WTC11 (cell line): ENCODE measurements around the gene KRTAP4-16. TPM values are rescaled to one million over a fixed set of nuclear protein-coding genes. Genes with fewer than 3 reads are reported as not detected.
"Not testable (repeated sequence)": the region's sequence is repeated elsewhere in the genome, so short reads cannot be mapped to it uniquely, and the experiment has no call there.

Experiments used
- ATAC-seq: fragments of 200-7000 bp; cut with Tn5 transposase; 2 replicates; pipeline ENCODE4 v1.10.0; 2021; ENCODE audit warnings: mild to moderate bottlenecking, moderate library complexity
- CTCF ChIA-PET: fragments of 300-600 bp; sonication (Branson Sonifier 250); formaldehyde crosslinking; loops from one replicate; lab custom pipeline; 2021; ENCODE audit warnings: antibody characterized with exemption; lab: Charles Lee
- POLR2A ChIA-PET: fragments of 350-600 bp; sonication (Branson Sonifier 250); formaldehyde crosslinking; loops from one replicate; lab custom pipeline; 2021; ENCODE audit warnings: antibody characterized with exemption; lab: Charles Lee
- DNase-seq: peaks from one replicate; pipeline ENCODE4 v3.0.0; 2021; ENCODE audit warnings: low spot score
- H3K27ac Mint-ChIP-seq: 2 replicates; pipeline ENCODE4 v1.8.0; 2021; ENCODE audit warnings: mixed read lengths
- H3K27me3 Mint-ChIP-seq: 2 replicates; pipeline ENCODE4 v1.8.0; 2021; ENCODE audit warnings: low read depth, mild to moderate bottlenecking, moderate library complexity, mixed read lengths
- H3K36me3 Mint-ChIP-seq: 2 replicates; pipeline ENCODE4 v1.8.0; 2021; ENCODE audit warnings: mixed read lengths
- H3K4me1 Mint-ChIP-seq: 2 replicates; pipeline ENCODE4 v1.8.0; 2022; ENCODE audit warnings: mixed read lengths
- H3K4me3 Mint-ChIP-seq: 2 replicates; pipeline ENCODE4 v1.8.0; 2021; ENCODE audit warnings: mild to moderate bottlenecking, moderate library complexity, mixed read lengths
- H3K9me3 Mint-ChIP-seq: 2 replicates; pipeline ENCODE4 v1.8.0; 2021; ENCODE audit warnings: mixed read lengths
- CBFB ChIP-seq: sonication (generic); formaldehyde crosslinking; IDR thresholded peaks from 2 replicates; pipeline ENCODE4 v1.8.1; 2022; ENCODE audit warnings: mild to moderate bottlenecking, low read depth, missing genetic modification reagents
- FOXJ3 ChIP-seq: sonication (generic); formaldehyde crosslinking; IDR thresholded peaks from 2 replicates; pipeline ENCODE4 v1.9.0; 2021; ENCODE audit warnings: missing genetic modification reagents, mild to moderate bottlenecking, borderline replicate concordance
- OVOL2 ChIP-seq: fragments of 250-450 bp; sonication (Bioruptor Pico); IDR thresholded peaks from 2 replicates; pipeline ENCODE4 v1.9.0; 2021; ENCODE audit warnings: mild to moderate bottlenecking, borderline replicate concordance
- SMAD3 ChIP-seq: sonication (generic); formaldehyde crosslinking; IDR thresholded peaks from 2 replicates; pipeline ENCODE4 v1.8.0; 2022; ENCODE audit warnings: missing genetic modification reagents, mild to moderate bottlenecking, borderline replicate concordance
- TP53 ChIP-seq: sonication (generic); formaldehyde crosslinking; IDR thresholded peaks from 2 replicates; pipeline ENCODE4 v1.8.1; 2023; ENCODE audit warnings: mild to moderate bottlenecking, missing genetic modification reagents
- ZNF416 ChIP-seq: fragments of 250-450 bp; sonication (Bioruptor Pico); IDR thresholded peaks from 2 replicates; pipeline ENCODE4 v1.9.0; 2021; ENCODE audit warnings: mild to moderate bottlenecking, inconsistent platforms
- ZNF423 ChIP-seq: fragments of 250-450 bp; sonication (Bioruptor Pico); IDR thresholded peaks from 2 replicates; pipeline ENCODE4 v2.1.2; 2022; ENCODE audit warnings: mild to moderate bottlenecking, moderate library complexity
- total RNA-seq: library from RNA; stranded (reverse); gene quantifications from 3 replicates; pipeline ENCODE4 v1.2.3, GENCODE V29; 2021
- TF ChIP-seq, protein P1 (sequence below): sonication (generic); formaldehyde crosslinking; conservative IDR thresholded peaks from 2 replicates; pipeline ENCODE4 v1.8.1; 2022; ENCODE audit warnings: mild to moderate bottlenecking, missing genetic modification reagents
- TF ChIP-seq, protein P2 (sequence below): sonication (generic); formaldehyde crosslinking; IDR thresholded peaks from 2 replicates; pipeline ENCODE4 v1.8.1; 2022; ENCODE audit warnings: low read depth, missing genetic modification reagents, borderline replicate concordance
- TF ChIP-seq, protein P3 (sequence below): sonication (generic); formaldehyde crosslinking; IDR thresholded peaks from 2 replicates; pipeline ENCODE4 v1.8.0; 2023; ENCODE audit warnings: mild to moderate bottlenecking, missing genetic modification reagents
- TF ChIP-seq, protein P4 (sequence below): sonication (generic); formaldehyde crosslinking; IDR thresholded peaks from 2 replicates; pipeline ENCODE4 v1.8.1; 2023; ENCODE audit warnings: mild to moderate bottlenecking, missing genetic modification reagents, moderate library complexity

KRTAP4-16 gene
- total RNA-seq, 1 experiment from 2014 or later, result not detected

GRCh38 chr17:41111151-41111885 is 9.3 kb upstream of the KRTAP4-16 start:
- DNase-seq (no peak), ATAC-seq (no peak)
- peaks cover 56% of the 10 kb centered on the region for H3K36me3 Mint-ChIP-seq
- H3K4me3 Mint-ChIP-seq, result no peak overlapping the region
- TF ChIP-seq SMAD3 (no peak), FOXJ3 (CRISPR knock-in tag) (no peak), ZNF416 (CRISPR knock-in tag) (no peak), TP53 (CRISPR knock-in tag) (no peak)
- TF ChIP-seq, protein P1, sequence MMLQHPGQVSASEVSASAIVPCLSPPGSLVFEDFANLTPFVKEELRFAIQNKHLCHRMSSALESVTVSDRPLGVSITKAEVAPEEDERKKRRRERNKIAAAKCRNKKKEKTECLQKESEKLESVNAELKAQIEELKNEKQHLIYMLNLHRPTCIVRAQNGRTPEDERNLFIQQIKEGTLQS, result no peak
- TF ChIP-seq, protein P2, sequence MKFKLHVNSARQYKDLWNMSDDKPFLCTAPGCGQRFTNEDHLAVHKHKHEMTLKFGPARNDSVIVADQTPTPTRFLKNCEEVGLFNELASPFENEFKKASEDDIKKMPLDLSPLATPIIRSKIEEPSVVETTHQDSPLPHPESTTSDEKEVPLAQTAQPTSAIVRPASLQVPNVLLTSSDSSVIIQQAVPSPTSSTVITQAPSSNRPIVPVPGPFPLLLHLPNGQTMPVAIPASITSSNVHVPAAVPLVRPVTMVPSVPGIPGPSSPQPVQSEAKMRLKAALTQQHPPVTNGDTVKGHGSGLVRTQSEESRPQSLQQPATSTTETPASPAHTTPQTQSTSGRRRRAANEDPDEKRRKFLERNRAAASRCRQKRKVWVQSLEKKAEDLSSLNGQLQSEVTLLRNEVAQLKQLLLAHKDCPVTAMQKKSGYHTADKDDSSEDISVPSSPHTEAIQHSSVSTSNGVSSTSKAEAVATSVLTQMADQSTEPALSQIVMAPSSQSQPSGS, result no peak
- TF ChIP-seq, protein P3, sequence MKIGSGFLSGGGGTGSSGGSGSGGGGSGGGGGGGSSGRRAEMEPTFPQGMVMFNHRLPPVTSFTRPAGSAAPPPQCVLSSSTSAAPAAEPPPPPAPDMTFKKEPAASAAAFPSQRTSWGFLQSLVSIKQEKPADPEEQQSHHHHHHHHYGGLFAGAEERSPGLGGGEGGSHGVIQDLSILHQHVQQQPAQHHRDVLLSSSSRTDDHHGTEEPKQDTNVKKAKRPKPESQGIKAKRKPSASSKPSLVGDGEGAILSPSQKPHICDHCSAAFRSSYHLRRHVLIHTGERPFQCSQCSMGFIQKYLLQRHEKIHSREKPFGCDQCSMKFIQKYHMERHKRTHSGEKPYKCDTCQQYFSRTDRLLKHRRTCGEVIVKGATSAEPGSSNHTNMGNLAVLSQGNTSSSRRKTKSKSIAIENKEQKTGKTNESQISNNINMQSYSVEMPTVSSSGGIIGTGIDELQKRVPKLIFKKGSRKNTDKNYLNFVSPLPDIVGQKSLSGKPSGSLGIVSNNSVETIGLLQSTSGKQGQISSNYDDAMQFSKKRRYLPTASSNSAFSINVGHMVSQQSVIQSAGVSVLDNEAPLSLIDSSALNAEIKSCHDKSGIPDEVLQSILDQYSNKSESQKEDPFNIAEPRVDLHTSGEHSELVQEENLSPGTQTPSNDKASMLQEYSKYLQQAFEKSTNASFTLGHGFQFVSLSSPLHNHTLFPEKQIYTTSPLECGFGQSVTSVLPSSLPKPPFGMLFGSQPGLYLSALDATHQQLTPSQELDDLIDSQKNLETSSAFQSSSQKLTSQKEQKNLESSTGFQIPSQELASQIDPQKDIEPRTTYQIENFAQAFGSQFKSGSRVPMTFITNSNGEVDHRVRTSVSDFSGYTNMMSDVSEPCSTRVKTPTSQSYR (CRISPR knock-in tag), result no peak
- ChIA-PET CTCF (no interaction called here), POLR2A (no interaction called here)
- peaks cover 3% of the 10 kb centered on the region; the same call in 1 of the 2 replicates for H3K27me3 Mint-ChIP-seq
- H3K4me1 Mint-ChIP-seq, result peaks cover 42% of the 10 kb centered on the region
- no peak overlapping the region for H3K27ac Mint-ChIP-seq
- peaks cover 59% of the 10 kb centered on the region for H3K9me3 Mint-ChIP-seq

GRCh38 chr17:41108728-41109386 is 6.8 kb upstream of the KRTAP4-16 start:
- H3K4me3 Mint-ChIP-seq, DNase-seq, POLR2A ChIA-PET, H3K27me3 Mint-ChIP-seq, CTCF ChIA-PET, ATAC-seq: not testable (repeated sequence)
- peaks cover 42% of the 10 kb centered on the region for H3K9me3 Mint-ChIP-seq
- peak overlapping the region; percentile 14; the same call in 1 of the 2 replicates for H3K27ac Mint-ChIP-seq
- H3K4me1 Mint-ChIP-seq, result peaks cover 43% of the 10 kb centered on the region
- peaks cover 43% of the 10 kb centered on the region for H3K36me3 Mint-ChIP-seq

DNA sequence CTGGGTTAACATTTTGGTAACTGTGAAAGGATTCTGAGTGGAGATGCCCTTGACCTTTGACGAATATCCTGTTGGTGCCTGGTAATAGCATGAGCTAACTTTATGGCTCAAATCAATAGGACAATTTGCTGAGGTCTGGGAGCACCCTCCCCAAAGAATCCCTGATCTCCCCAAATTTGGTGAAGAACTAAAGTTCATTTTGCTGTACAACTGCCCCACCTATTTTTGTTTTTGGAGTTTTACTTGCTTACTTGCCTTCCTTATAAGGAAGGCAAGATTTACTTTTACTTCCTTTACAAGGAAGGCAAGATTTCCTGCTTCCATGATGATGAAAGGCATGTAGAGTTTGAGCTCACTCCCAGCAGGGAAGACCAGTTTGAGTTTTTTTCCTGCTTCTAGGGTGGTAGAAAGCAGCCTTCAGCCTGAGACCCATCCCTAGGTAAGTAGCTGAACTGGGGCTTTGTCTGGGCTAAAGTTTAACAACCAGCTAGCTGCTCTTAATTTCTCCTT is 6.0 kb upstream of the KRTAP4-16 start:
- H3K27ac Mint-ChIP-seq, result peak overlapping the region; percentile 80
- no peak for ATAC-seq
- H3K27me3 Mint-ChIP-seq, result no peaks in the 10 kb centered on the region
- H3K4me3 Mint-ChIP-seq, result no peak overlapping the region
- DNase-seq, result no peak
- H3K36me3 Mint-ChIP-seq, result peaks cover 36% of the 10 kb centered on the region
- peaks cover 43% of the 10 kb centered on the region for H3K4me1 Mint-ChIP-seq
- POLR2A ChIA-PET, result no interaction called here
- CTCF ChIA-PET, result no interaction called here
- TF ChIP-seq CBFB (no peak), TP53 (CRISPR knock-in tag) (no peak), OVOL2 (CRISPR knock-in tag) (no peak)
- TF ChIP-seq, protein P4, sequence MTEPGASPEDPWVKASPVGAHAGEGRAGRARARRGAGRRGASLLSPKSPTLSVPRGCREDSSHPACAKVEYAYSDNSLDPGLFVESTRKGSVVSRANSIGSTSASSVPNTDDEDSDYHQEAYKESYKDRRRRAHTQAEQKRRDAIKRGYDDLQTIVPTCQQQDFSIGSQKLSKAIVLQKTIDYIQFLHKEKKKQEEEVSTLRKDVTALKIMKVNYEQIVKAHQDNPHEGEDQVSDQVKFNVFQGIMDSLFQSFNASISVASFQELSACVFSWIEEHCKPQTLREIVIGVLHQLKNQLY, result no peak
- H3K9me3 Mint-ChIP-seq, result peaks cover 36% of the 10 kb centered on the region

GRCh38 chr17:41105347-41105746 is 3.3 kb upstream of the KRTAP4-16 start, which contains the start of gene KRTAP4-9:
KRTAP4-9 (plus strand) TSS chr17:41105389; CDS start chr17:41105389, 0 bp downstream.
- Mint-ChIP-seq H3K4me1 (peaks cover 57% of the 10 kb centered on the region), H3K27ac (peak within 1 kb of the TSS; percentile 55; the same call in 1 of the 2 replicates), H3K36me3 (peaks cover 19% of the 10 kb centered on the region), H3K9me3 (peaks cover 19% of the 10 kb centered on the region)
- CTCF ChIA-PET, DNase-seq, POLR2A ChIA-PET, ATAC-seq, H3K4me3 Mint-ChIP-seq, H3K27me3 Mint-ChIP-seq: not testable (repeated sequence)
- peak; percentile 7; the same call in 1 of the 2 replicates for TF ChIP-seq ZNF423 (CRISPR knock-in tag)

GRCh38 chr17:41104386-41105038 is 2.5 kb upstream of the KRTAP4-16 start:
- H3K27me3 Mint-ChIP-seq, ATAC-seq, DNase-seq, H3K4me3 Mint-ChIP-seq, H3K27ac Mint-ChIP-seq, POLR2A ChIA-PET, CTCF ChIA-PET: not testable (repeated sequence)
- Mint-ChIP-seq H3K36me3 (peaks cover 11% of the 10 kb centered on the region), H3K9me3 (peaks cover 14% of the 10 kb centered on the region), H3K4me1 (peaks cover 64% of the 10 kb centered on the region)
